ENCODE measurements around the gene PRMT6.
"Not testable (repeated sequence)": the region's sequence is repeated elsewhere in the genome, so short reads cannot be mapped to it uniquely, and the experiment has no call there.

PRMT6 gene

GRCh38 chr1:107056426-107057196 lies at the start of gene PRMT6:
TSS of gene PRMT6 (plus strand) at chr1:107056674. CDS start at chr1:107056716, 42 bp downstream.
- in situ Hi-C loops (cut with MboI; ENCODE audit: low sequenced_read_pairs) = no loop called here

- in situ Hi-C loops (cut with MboI; ENCODE audit: low sequenced_read_pairs) = no loop called here
Measured at GRCh38 chr1:107009281-107009680, 47.2 kb upstream of the PRMT6 start.

- in situ Hi-C loops (cut with MboI; ENCODE audit: low sequenced_read_pairs) = no loop called here
Measured at GRCh38 chr1:107010582-107010981, 45.9 kb upstream of the PRMT6 start.

GRCh38 chr1:107016376-107016978 lies 40.0 kb upstream of the PRMT6 start:
- in situ Hi-C loops (cut with MboI; ENCODE audit: low sequenced_read_pairs) = no loop called here

- in situ Hi-C loops (cut with MboI; ENCODE audit: low sequenced_read_pairs) = no loop called here
Measured at GRCh38 chr1:107018445-107018844, 38.0 kb upstream of the PRMT6 start.

- in situ Hi-C loops (cut with MboI; ENCODE audit: low sequenced_read_pairs) = no loop called here
Measured at GRCh38 chr1:107019166-107019565, 37.3 kb upstream of the PRMT6 start.

- in situ Hi-C loops (cut with MboI; ENCODE audit: low sequenced_read_pairs) = not testable (repeated sequence)
Measured at GRCh38 chr1:107038874-107039273, 17.6 kb upstream of the PRMT6 start.

GRCh38 chr1:107044310-107045220 lies 11.9 kb upstream of the PRMT6 start:
- in situ Hi-C loops (cut with MboI; ENCODE audit: low sequenced_read_pairs) = not testable (repeated sequence)

GRCh38 chr1:107047602-107048001 lies 8.9 kb upstream of the PRMT6 start:
- in situ Hi-C loops (cut with MboI; ENCODE audit: low sequenced_read_pairs) = no loop called here

- in situ Hi-C loops (cut with MboI; ENCODE audit: low sequenced_read_pairs) = no loop called here
Measured at GRCh38 chr1:107048241-107048640, 8.2 kb upstream of the PRMT6 start.

- in situ Hi-C loops (cut with MboI; ENCODE audit: low sequenced_read_pairs) = no loop called here
Measured at GRCh38 chr1:107051266-107051665, 5.2 kb upstream of the PRMT6 start.

GRCh38 chr1:107055919-107056425 lies 502 bp upstream of the PRMT6 start:
- in situ Hi-C loops (cut with MboI; ENCODE audit: low sequenced_read_pairs) = not testable (repeated sequence)

- in situ Hi-C loops (cut with MboI; ENCODE audit: low sequenced_read_pairs) = no loop called here
Measured at GRCh38 chr1:107057197-107058133, 991 bp downstream of the PRMT6 start.

- in situ Hi-C loops (cut with MboI; ENCODE audit: low sequenced_read_pairs) = no loop called here
Measured at GRCh38 chr1:107058245-107059032, 2.0 kb downstream of the PRMT6 start.

GRCh38 chr1:107061886-107062285 lies 5.4 kb downstream of the PRMT6 start:
- in situ Hi-C loops (cut with MboI; ENCODE audit: low sequenced_read_pairs) = no loop called here

- in situ Hi-C loops (cut with MboI; ENCODE audit: low sequenced_read_pairs) = no loop called here
Measured at GRCh38 chr1:107073493-107073892, 17.0 kb downstream of the PRMT6 start.

- in situ Hi-C loops (cut with MboI; ENCODE audit: low sequenced_read_pairs) = no loop called here
Measured at GRCh38 chr1:107076841-107077240, 20.4 kb downstream of the PRMT6 start.

GRCh38 chr1:107079249-107079648 lies 22.8 kb downstream of the PRMT6 start:
- in situ Hi-C loops (cut with MboI; ENCODE audit: low sequenced_read_pairs) = no loop called here

- in situ Hi-C loops (cut with MboI; ENCODE audit: low sequenced_read_pairs) = no loop called here
Measured at GRCh38 chr1:107081102-107081501, 24.6 kb downstream of the PRMT6 start.
